H1 (cell line): ENCODE measurements around the gene AQP2. TPM values are rescaled to one million over a fixed set of nuclear protein-coding genes. Genes with fewer than 3 reads are reported as not detected.

ENCODE experiments used
- BCL11A ChIP-seq, 2 experiments: IDR thresholded peaks; one replicate each; pipeline ENCODE4 v1.6.1; 2011; ENCODE audit warnings: low read depth in 2 of 2, low read length in 2 of 2, mild to moderate bottlenecking in 2 of 2
- CHD1 ChIP-seq: IDR thresholded peaks from 2 replicates; pipeline ENCODE4 v1.6.1; 2012; ENCODE audit warnings: low read depth, low read length, improper control_type of control experiment
- CHD7 ChIP-seq: fragments of 300-600 bp; sonication (generic); IDR thresholded peaks from 2 replicates; pipeline ENCODE4 v1.7.1; 2012; ENCODE audit warnings: low read length, moderate library complexity, mild to moderate bottlenecking, inconsistent platforms; ENCODE audit not compliant: insufficient replicate concordance
- FOSL1 ChIP-seq: IDR thresholded peaks from 2 replicates; pipeline ENCODE4 v1.6.1; 2011; ENCODE audit warnings: mild to moderate bottlenecking, low read depth, low read length, moderate library complexity; ENCODE audit not compliant: insufficient read depth
- JUND ChIP-seq: IDR thresholded peaks from 2 replicates; pipeline ENCODE4 v1.6.1; 2011; ENCODE audit warnings: mild to moderate bottlenecking, improper control_type of control experiment, low read length
- NRF1 ChIP-seq: IDR thresholded peaks from 2 replicates; pipeline ENCODE4 v1.6.1; 2011; ENCODE audit warnings: mild to moderate bottlenecking, low read depth, low read length, improper control_type of control experiment
- RAD21 ChIP-seq, 2 experiments: IDR thresholded peaks in 1 of 2; conservative IDR thresholded peaks in 1 of 2; 2 replicates each; pipeline ENCODE4 v1.6.1; 2011; ENCODE audit warnings: low read depth in 2 of 2, low read length in 2 of 2, improper control_type of control experiment in 1 of 2, inconsistent platforms in 1 of 2, mild to moderate bottlenecking in 1 of 2, moderate library complexity in 1 of 2
- SP1 ChIP-seq: IDR thresholded peaks from 2 replicates; pipeline ENCODE4 v1.6.1; 2011; ENCODE audit warnings: low read depth, low read length
- SRF ChIP-seq: IDR thresholded peaks from 2 replicates; pipeline ENCODE4 v1.6.1; 2011; ENCODE audit warnings: mild to moderate bottlenecking, low read depth, low read length, moderate library complexity
- TBP ChIP-seq: IDR thresholded peaks from 2 replicates; pipeline ENCODE4 v1.6.1; 2011; ENCODE audit warnings: low read depth, low read length, improper control_type of control experiment
- ZNF274 ChIP-seq: IDR thresholded peaks from 2 replicates; pipeline ENCODE4 v1.7.0; 2012; ENCODE audit warnings: low read length, borderline replicate concordance; ENCODE audit errors: extremely low read depth
- polyA plus RNA-seq, 7 experiments: library from polyadenylated mRNA; depleted of rRNA in 3 of 7; stranded (reverse) in 5 of 7; unstranded in 2 of 7; fragments of >200 nt in 5 of 7; fragments of 200-250 nt in 2 of 7; gene quantifications; 1 replicate in 5 of 7; 2 replicates in 1 of 7; 4 replicates in 1 of 7; pipeline versions ENCODE4 v1.2.1 to v1.2.3, GENCODE V29; 2011 to 2013; ENCODE audit warnings: missing spikeins in 2 of 7, mixed read lengths in 2 of 7
- total RNA-seq: library from RNA; stranded (reverse); fragmentation: NEBNext Ultra II Directional; extraction: Animal tissue kit (Norgen Biotek cat#: 25700); gene quantifications from 2 replicates; pipeline ENCODE4 v1.2.1, GENCODE V29; 2021

Gene AQP2
- total and polyA plus RNA-seq, 2 of the 8 experiments (the other 6 are each of a cell fraction or from before 2014, with no cell fraction given), result not detected

GRCh38 chr12:49904601-49905000 is 45.9 kb upstream of the AQP2 start (continued):
- no peak for TF ChIP-seq CHD7
- no peak for TF ChIP-seq FOSL1
- no peak for TF ChIP-seq SRF
- TF ChIP-seq ZNF274, result no peak
- no peak for TF ChIP-seq NRF1
- no peak for TF ChIP-seq BCL11A (IDR thresholded peaks at IDR 0.05; ENCODE audit: low read depth in 2 of 2, low read length in 2 of 2)
- TF ChIP-seq RAD21 (IDR thresholded peaks at IDR 0.05 in 1 of 2, conservative IDR thresholded peaks at IDR 0.05 in 1 of 2; ENCODE audit: low read depth in 2 of 2, low read length in 2 of 2), result no peak
- TF ChIP-seq JUND, result no peak
- no peak for TF ChIP-seq CHD1
- TF ChIP-seq SP1, result no peak
- TF ChIP-seq TBP, result no peak
